ENCODE results near the gene SLC25A22. TPM values are rescaled to one million over a fixed set of nuclear protein-coding genes. Genes with fewer than 3 reads are reported as not detected.

The SLC25A22 gene
- polyA plus RNA-seq, 1 experiment, result 11.5 TPM

GRCh38 chr11:844693-845644 is 46.9 kb upstream of the SLC25A22 start:
- Histone ChIP-seq H3K4me3 (ENCODE audit: low read depth, low read length) (peak overlapping the region; percentile 71), H3K27ac (ENCODE audit: low read depth, low read length) (peak overlapping the region; percentile 97), H3K9me3 (ENCODE audit: control insufficient read depth, insufficient read depth, low read length) (no peaks in the 10 kb centered on the region; the same call in 1 of the 2 replicates), H3K27me3 (ENCODE audit: control insufficient read depth, insufficient read depth, low read length) (no peaks in the 10 kb centered on the region)
- ChIA-PET POLR2A (interaction anchor here (1.2 to 3.1 kb wide), 6 partner anchors 12 to 36 kb away, joined by 3 to 66 read pairs (median 14); partner anchors contain the start of genes CD151, PNPLA2 and RPLP2), CTCF (no interaction called here)
- no peak for TF ChIP-seq CTCF (IDR thresholded peaks at IDR 0.05; ENCODE audit: low read depth, low read length)
- peak; percentile 71 for DNase-seq (ENCODE audit: low read depth, low spot score)

- H3K4me3 ChIP-seq (ENCODE audit: low read depth, low read length), result peak overlapping the region; percentile 71
- peak; percentile 79 for DNase-seq (ENCODE audit: low read depth, low spot score)
- POLR2A ChIA-PET, result interaction anchor here (1.3 to 3.1 kb wide), 6 partner anchors 11 to 35 kb away, joined by 3 to 66 read pairs (median 14); partner anchors contain the start of genes CD151, PNPLA2 and RPLP2
- TF ChIP-seq CTCF (IDR thresholded peaks at IDR 0.05; ENCODE audit: low read depth, low read length), result no peak
- CTCF ChIA-PET, result no interaction called here
- H3K27me3 ChIP-seq (ENCODE audit: control insufficient read depth, insufficient read depth, low read length), result no peaks in the 10 kb centered on the region
- H3K9me3 ChIP-seq (ENCODE audit: control insufficient read depth, insufficient read depth, low read length), result no peaks in the 10 kb centered on the region; the same call in 1 of the 2 replicates
- H3K27ac ChIP-seq (ENCODE audit: low read depth, low read length), result peak overlapping the region; percentile 97
Observed at GRCh38 chr11:843818-844692, 46.0 kb upstream of the SLC25A22 start.

DNA sequence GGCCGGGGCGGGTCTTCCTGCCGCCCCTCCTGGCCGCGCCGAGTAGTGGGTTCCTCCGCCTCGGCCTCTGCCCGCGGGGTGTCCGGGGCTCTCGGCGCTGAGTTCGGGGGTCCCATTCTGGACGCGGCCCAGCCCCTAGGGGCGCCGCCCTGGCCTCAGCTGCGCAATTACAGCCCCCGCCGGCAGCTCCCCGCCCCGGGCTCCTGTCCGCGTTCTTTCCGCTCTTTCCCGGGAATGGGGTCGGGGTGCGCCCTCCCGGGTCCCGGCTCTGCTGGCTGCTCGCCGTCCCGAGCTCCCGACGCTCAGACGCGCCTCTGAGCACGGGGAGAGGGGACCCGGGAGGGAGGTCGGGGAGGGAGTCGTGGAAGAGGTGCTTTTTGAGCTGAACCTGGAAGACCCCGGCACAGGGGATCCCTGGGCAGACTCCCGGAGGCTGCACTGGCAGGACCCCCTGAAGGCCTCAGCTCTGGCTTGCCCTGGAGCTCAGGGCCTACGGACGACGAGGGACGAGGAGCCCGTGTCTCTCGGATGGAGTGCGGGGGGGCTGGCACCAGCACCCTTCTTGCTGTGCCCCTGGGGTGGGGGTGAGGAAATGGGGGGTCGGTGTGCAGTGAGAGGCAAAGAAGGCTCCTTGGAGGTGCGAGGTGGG is 45.1 kb upstream of the SLC25A22 start:
- DNase-seq (ENCODE audit: low read depth, low spot score), result no peak
- TF ChIP-seq CTCF (IDR thresholded peaks at IDR 0.05; ENCODE audit: low read depth, low read length), result peak; percentile 4; the same call in 1 of the 2 replicates
- Histone ChIP-seq H3K27me3 (ENCODE audit: control insufficient read depth, insufficient read depth, low read length) (no peaks in the 10 kb centered on the region), H3K9me3 (ENCODE audit: control insufficient read depth, insufficient read depth, low read length) (no peaks in the 10 kb centered on the region; the same call in 1 of the 2 replicates), H3K4me3 (ENCODE audit: low read depth, low read length) (peak overlapping the region; percentile 71), H3K27ac (ENCODE audit: low read depth, low read length) (peak overlapping the region; percentile 97)
- ChIA-PET POLR2A (interaction anchor here (0.8 to 3.1 kb wide), 9 partner anchors 10 to 798 kb away, joined by 3 to 66 read pairs (median 6); partner anchors contain the start of genes CD151, PNPLA2 and RPLP2), CTCF (no interaction called here)

DNA sequence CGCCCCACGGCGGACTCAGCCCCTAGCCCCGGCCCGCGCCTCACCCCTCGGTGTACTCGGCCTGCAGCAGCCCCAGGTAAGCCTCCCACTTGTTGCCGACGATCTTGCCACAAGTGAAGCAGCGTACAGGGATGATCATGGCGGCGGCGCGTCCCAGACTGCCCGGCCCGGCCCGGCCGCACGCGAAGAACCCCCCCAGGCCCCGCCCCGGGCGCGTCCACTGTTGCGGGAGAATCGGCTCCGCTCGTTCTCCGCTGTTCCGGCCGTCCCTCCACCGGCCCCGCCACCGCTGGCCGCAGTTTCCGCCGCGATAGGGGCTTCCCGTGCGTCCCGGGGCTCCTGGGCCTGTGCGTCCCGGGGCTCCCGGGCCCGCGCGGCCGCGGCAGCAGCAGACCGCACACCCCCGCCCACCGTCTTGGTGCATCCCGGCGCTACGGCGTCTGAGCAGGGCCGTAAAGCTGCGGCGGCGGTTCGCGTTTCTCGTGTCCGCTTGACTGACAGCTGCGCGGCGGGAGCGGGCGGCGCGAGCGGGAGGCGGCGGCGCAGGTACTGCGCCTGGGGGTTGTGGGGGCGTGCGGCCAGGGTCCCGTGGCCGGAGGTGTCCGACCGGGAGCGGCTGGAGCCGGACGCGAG is 44.4 kb upstream of the SLC25A22 start, which contains the start of the genes POLR2L and TSPAN4:
Gene POLR2L, minus strand, starts transcription at position 160 of the 633 bp plus-strand sequence. Its CDS starts 21 bp downstream, at position 139.
Gene TSPAN4, plus strand, starts transcription at position 483 of the 633 bp plus-strand sequence. CDS start 7,453 bp downstream, outside the sequence.
- Histone ChIP-seq H3K9me3 (ENCODE audit: control insufficient read depth, insufficient read depth, low read length) (no peaks in the 10 kb centered on the region; the same call in 1 of the 2 replicates), H3K4me3 (ENCODE audit: low read depth, low read length) (peak within 1 kb of the TSS; percentile 71), H3K27me3 (ENCODE audit: control insufficient read depth, insufficient read depth, low read length) (no peaks in the 10 kb centered on the region), H3K27ac (ENCODE audit: low read depth, low read length) (peak within 1 kb of the TSS; percentile 97)
- DNase-seq (ENCODE audit: low read depth, low spot score), result peak; percentile 68
- ChIA-PET CTCF (no interaction called here), POLR2A (interaction anchor here (0.8 to 3.1 kb wide), 7 partner anchors 9 to 799 kb away, joined by 3 to 66 read pairs (median 6); partner anchors contain the start of genes CD151, PNPLA2 and RPLP2)
- no peak for TF ChIP-seq CTCF (IDR thresholded peaks at IDR 0.05; ENCODE audit: low read depth, low read length)
